HepG2 (cell line): Measurements from ENCODE around the gene CBX6. TPM values are rescaled to one million over a fixed set of nuclear protein-coding genes. Genes with fewer than 3 reads are reported as not detected.

Experiments
- ATAC-seq: fragments of 200-7000 bp; cut with Tn5 transposase; 3 replicates; pipeline ENCODE4 v1.9.1; 2020; ENCODE audit warnings: mild to moderate bottlenecking, moderate library complexity
- BruUV-seq: library from RNA; stranded (reverse); fragments of 400-500 nt; replicated peaks from 2 replicates; lab custom pipeline; 2021; lab: Mats Ljungman, UMichigan
- CTCF ChIA-PET: fragments of 300-600 bp; formaldehyde crosslinking; extraction: SDS; loops from one replicate; lab custom pipeline; 2021; ENCODE audit warnings: low total read pairs, inconsistent platforms, low intra/inter-chr PET ratio; lab: Yijun Ruan, JAX
- POLR2A ChIA-PET: fragments of 350-600 bp; sonication (Branson Sonifier 250); formaldehyde crosslinking; loops from one replicate; lab custom pipeline; 2020; ENCODE audit warnings: antibody characterized with exemption, inconsistent platforms; lab: Yijun Ruan, JAX
- DNase-seq: peaks from one replicate; pipeline ENCODE4 v3.0.0-alpha.2; 2015; ENCODE audit warnings: low spot score
- FAIRE-seq: peaks from 3 replicates; lab custom pipeline; 2011; peaks lifted over from hg19 to GRCh38; lab: Jason Lieb, UNC
- H2AFZ ChIP-seq: one replicate; pipeline ENCODE4 v1.6.1; 2011; ENCODE audit warnings: low read length, inconsistent platforms
- H3K27ac ChIP-seq: fragments of 300-600 bp; 3 replicates; pipeline ENCODE4 v1.8.0; 2011; ENCODE audit warnings: mixed run types, mild to moderate bottlenecking, mixed read lengths, low read length, inconsistent platforms; ENCODE audit not compliant: insufficient read depth; ENCODE audit errors: extremely low read length
- H3K27me3 ChIP-seq, 2 experiments: fragments of 200-600 bp in 1 of 2; 2 replicates in 1 of 2; 3 replicates in 1 of 2; pipeline versions ENCODE4 v1.6.0 to v1.8.0; 2011; ENCODE audit warnings: low read length in 2 of 2, mild to moderate bottlenecking in 2 of 2, moderate library complexity in 2 of 2, inconsistent platforms in 1 of 2; ENCODE audit not compliant: insufficient read depth in 2 of 2, control insufficient read depth in 1 of 2
- H3K36me3 ChIP-seq, 2 experiments: fragments of 200-600 bp in 1 of 2; replicated peaks in 1 of 2; 2 replicates in 1 of 2; 3 replicates in 1 of 2; pipeline versions ENCODE4 v1.5.1 to v1.8.0; 2011; ENCODE audit warnings: low read length in 2 of 2, inconsistent platforms in 1 of 2; ENCODE audit not compliant: insufficient read depth in 2 of 2, control insufficient read depth in 1 of 2
- H3K4me1 ChIP-seq: 2 replicates; pipeline ENCODE4 v1.5.1; 2012; ENCODE audit warnings: low read length, inconsistent platforms; ENCODE audit not compliant: insufficient read depth
- H3K4me2 ChIP-seq: 2 replicates; pipeline ENCODE4 v1.6.0; 2011; ENCODE audit warnings: low read depth, low read length, inconsistent platforms
- H3K4me3 ChIP-seq, 3 experiments: fragments of 200-600 bp in 1 of 3; sonication (generic), shearing (Covaris generic) in 1 of 3; replicated peaks in 1 of 3; 2 replicates each; pipeline ENCODE4 v1.5.1; 2011 to 2016; ENCODE audit warnings: low read length in 3 of 3, inconsistent platforms in 2 of 3, low read depth in 2 of 3, mild to moderate bottlenecking in 2 of 3, control low read depth in 1 of 3, mixed read lengths in 1 of 3; ENCODE audit not compliant: insufficient read depth in 1 of 3
- H3K79me2 ChIP-seq: one replicate; pipeline ENCODE4 v1.6.1; 2011; ENCODE audit warnings: low read length, inconsistent platforms; ENCODE audit not compliant: insufficient read depth
- H3K9ac ChIP-seq: 2 replicates; pipeline ENCODE4 v1.6.0; 2011; ENCODE audit warnings: mild to moderate bottlenecking, low read depth, low read length, inconsistent platforms; ENCODE audit not compliant: insufficient read depth
- H3K9me3 ChIP-seq: 2 replicates; pipeline ENCODE4 v1.5.1; 2012; ENCODE audit warnings: mild to moderate bottlenecking, low read length
- H4K20me1 ChIP-seq: 2 replicates; pipeline ENCODE4 v1.6.0; 2011; ENCODE audit warnings: inconsistent platforms, mild to moderate bottlenecking, low read length, moderate library complexity; ENCODE audit not compliant: insufficient read depth
- ARNT ChIP-seq: fragments of 450-650 bp; IDR thresholded peaks from 2 replicates; pipeline ENCODE4 v1.6.1; 2017
- CAMTA2 ChIP-seq: sonication (generic); formaldehyde crosslinking; IDR thresholded peaks from 2 replicates; pipeline ENCODE4 v1.4.0; 2020; ENCODE audit warnings: mild to moderate bottlenecking, missing genetic modification reagents, borderline replicate concordance
- MAFF ChIP-seq: IDR thresholded peaks from 2 replicates; pipeline ENCODE4 v1.6.1; 2011; ENCODE audit warnings: low read depth, low read length, improper control_type of control experiment
- MYNN ChIP-seq: sonication (generic); formaldehyde crosslinking; IDR thresholded peaks from 2 replicates; pipeline ENCODE4 v1.4.0; 2020; ENCODE audit warnings: mild to moderate bottlenecking, low read depth, missing genetic modification reagents
- NAIF1 ChIP-seq: sonication (generic); formaldehyde crosslinking; IDR thresholded peaks from 2 replicates; pipeline ENCODE4 v1.5.0; 2020; ENCODE audit warnings: mild to moderate bottlenecking, missing genetic modification reagents, borderline replicate concordance
- XRCC5 ChIP-seq: fragments of 200-400 bp; formaldehyde crosslinking; optimal IDR thresholded peaks from 2 replicates; pipeline ENCODE3; 2017; ENCODE audit warnings: mild to moderate bottlenecking, low read length
- ZBTB3 ChIP-seq: sonication (generic); formaldehyde crosslinking; IDR thresholded peaks from 2 replicates; pipeline ENCODE4 v1.4.0; 2020; ENCODE audit warnings: low read depth, mild to moderate bottlenecking, moderate library complexity, missing genetic modification reagents, borderline replicate concordance
- ZNF232 ChIP-seq: sonication (generic); formaldehyde crosslinking; IDR thresholded peaks from 2 replicates; pipeline ENCODE4 v1.4.0; 2020; ENCODE audit warnings: missing genetic modification reagents, borderline replicate concordance
- ZNF337 ChIP-seq: sonication (generic); formaldehyde crosslinking; IDR thresholded peaks from 2 replicates; pipeline ENCODE4 v1.5.1; 2020; ENCODE audit warnings: missing genetic modification reagents, low read depth, mild to moderate bottlenecking, borderline replicate concordance
- ZNF510 ChIP-seq: sonication (generic); formaldehyde crosslinking; IDR thresholded peaks from 2 replicates; pipeline ENCODE4 v1.4.0; 2020; ENCODE audit warnings: low read depth, mild to moderate bottlenecking, missing genetic modification reagents
- ZNF563 ChIP-seq: sonication (generic); formaldehyde crosslinking; IDR thresholded peaks from 2 replicates; pipeline ENCODE4 v1.8.0; 2022; ENCODE audit warnings: mild to moderate bottlenecking, moderate library complexity, missing genetic modification reagents
- WGBS: methylation state at CpG from one replicate; pipeline ENCODE4 v1.1.6; 2017; ENCODE audit warnings: low lambda C conversion rate; 5-methylcytosine and 5-hydroxymethylcytosine counted together
- in situ Hi-C: cut with HindIII; loops from 2 replicates; pipeline ENCODE4 v1.10.0; 2017; ENCODE audit warnings: low pct_unique_long_range_greater_than_20kb; ENCODE audit not compliant: extremely low pct_ligation_motif_present
- intact Hi-C: fragments of 100-400 bp; cut with micrococcal nuclease; formaldehyde crosslinking; loops from one replicate; pipeline ENCODE4 v1.10.0; 2022; ENCODE audit not compliant: unreplicated experiment
- polyA plus RNA-seq, 8 experiments: library from polyadenylated mRNA; depleted of rRNA in 3 of 8; stranded (reverse) in 7 of 8; unstranded in 1 of 8; fragments of >200 nt; fragmentation: Illumina TruSeq in 4 of 8; extraction: Trizol in 4 of 8; gene quantifications; 2 replicates each; pipeline versions ENCODE4 v1.2.1 to v1.2.3, GENCODE V29; 2011 to 2016; ENCODE audit warnings: low read depth in 4 of 8, missing spikeins in 1 of 8, mixed read lengths in 1 of 8; ENCODE audit not compliant: insufficient read depth in 1 of 8
- total RNA-seq, 5 experiments: library from RNA; depleted of rRNA; stranded (reverse); fragments of >200 nt; fragmentation: Illumina TruSeq; extraction: Trizol; gene quantifications; 2 replicates each; pipeline ENCODE4 v1.2.3, GENCODE V29; 2016; ENCODE audit warnings: low read depth in 1 of 5
- TF ChIP-seq, protein P1 (sequence below): sonication (generic); formaldehyde crosslinking; conservative IDR thresholded peaks from 2 replicates; pipeline ENCODE4 v1.8.0; 2022; ENCODE audit warnings: low read depth, missing genetic modification reagents
- TF ChIP-seq, protein P2 (sequence below), 2 experiments: fragments of 450-650 bp in 1 of 2; sonication (generic) in 1 of 2; formaldehyde crosslinking in 1 of 2; IDR thresholded peaks; 2 replicates each; pipeline versions ENCODE4 v1.6.1 to v1.8.0; 2016 to 2022; ENCODE audit warnings: antibody characterized with exemption in 1 of 2, mild to moderate bottlenecking in 1 of 2, missing genetic modification reagents in 1 of 2

CBX6 gene
- total and polyA plus RNA-seq, 2 of the 13 experiments (the other 11 are each of a cell fraction or from before 2014, with no cell fraction given) = 1.7 to 6.5 TPM

DNA sequence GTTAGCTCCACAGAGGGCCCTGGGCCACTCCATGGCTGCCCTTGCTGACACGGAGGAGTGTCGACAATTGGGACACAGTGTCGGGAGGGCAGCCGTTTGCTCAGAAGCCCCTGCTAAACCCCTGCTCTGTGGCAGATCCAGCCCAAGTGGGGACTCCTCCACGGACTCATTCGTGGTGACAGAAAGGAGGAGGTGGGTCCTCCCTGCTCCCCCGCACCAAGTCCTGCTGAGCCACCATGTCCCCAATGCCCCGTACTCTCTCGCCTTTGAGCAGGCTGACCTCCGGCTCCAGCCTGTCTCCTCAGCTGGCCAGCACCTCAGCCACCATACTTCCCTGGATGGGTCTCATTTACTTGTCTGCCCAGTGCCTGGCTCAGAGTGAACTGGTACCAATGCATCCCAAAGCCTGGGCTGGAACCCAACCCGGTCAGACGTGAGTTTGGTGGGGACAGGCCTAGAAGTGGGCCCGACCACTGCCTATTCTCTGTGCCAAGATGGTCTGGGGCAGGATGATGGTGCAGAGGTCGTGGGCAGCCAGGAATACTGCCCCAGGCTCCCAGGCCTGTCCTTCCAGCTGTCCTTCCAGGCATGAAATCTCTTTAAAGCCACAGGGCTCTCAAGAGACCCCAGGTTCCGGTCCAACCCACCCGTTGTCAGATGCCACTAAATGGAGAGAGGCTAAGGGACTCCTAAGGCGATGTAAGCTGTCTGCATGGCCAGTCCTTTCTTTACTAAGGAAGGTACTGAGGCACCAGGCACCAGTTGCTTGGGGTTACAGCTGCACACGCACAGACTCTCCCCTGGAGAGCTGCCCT, 4.3 kb downstream of the CBX6 start:
- peaks cover 3% of the 10 kb centered on the region; the same call in 1 of the 2 replicates for H4K20me1 ChIP-seq
- no TSS peak for BruUV-seq
- intact Hi-C loops = no loop called here
- no peaks in the 10 kb centered on the region for H3K79me2 ChIP-seq
- ATAC-seq (no peak), FAIRE-seq (no peak), DNase-seq (no peak)
- no peak overlapping the region for H2AFZ ChIP-seq
- ChIA-PET CTCF (no interaction called here), POLR2A (no interaction called here)
- no peak overlapping the region for H3K27ac ChIP-seq
- WGBS = 98% methylated on average over 12 of the region's 18 CpGs
- H3K4me2 ChIP-seq = no peak overlapping the region
- no peaks in the 10 kb centered on the region; a peak in 1 of 5 replicates for H3K36me3 ChIP-seq
- in situ Hi-C loops = no loop called here
- no peaks in the 10 kb centered on the region for H3K9me3 ChIP-seq
- H3K27me3 ChIP-seq = peaks cover 0 to 3% of the 10 kb centered on the region in 2 experiments; a peak in 2 of 5 replicates
- H3K4me3 ChIP-seq = no peak overlapping the region
- H3K9ac ChIP-seq = no peak overlapping the region
- H3K4me1 ChIP-seq = peaks cover 26% of the 10 kb centered on the region
- TF ChIP-seq ZBTB3 (CRISPR knock-in tag) = no peak
- TF ChIP-seq, protein P1, sequence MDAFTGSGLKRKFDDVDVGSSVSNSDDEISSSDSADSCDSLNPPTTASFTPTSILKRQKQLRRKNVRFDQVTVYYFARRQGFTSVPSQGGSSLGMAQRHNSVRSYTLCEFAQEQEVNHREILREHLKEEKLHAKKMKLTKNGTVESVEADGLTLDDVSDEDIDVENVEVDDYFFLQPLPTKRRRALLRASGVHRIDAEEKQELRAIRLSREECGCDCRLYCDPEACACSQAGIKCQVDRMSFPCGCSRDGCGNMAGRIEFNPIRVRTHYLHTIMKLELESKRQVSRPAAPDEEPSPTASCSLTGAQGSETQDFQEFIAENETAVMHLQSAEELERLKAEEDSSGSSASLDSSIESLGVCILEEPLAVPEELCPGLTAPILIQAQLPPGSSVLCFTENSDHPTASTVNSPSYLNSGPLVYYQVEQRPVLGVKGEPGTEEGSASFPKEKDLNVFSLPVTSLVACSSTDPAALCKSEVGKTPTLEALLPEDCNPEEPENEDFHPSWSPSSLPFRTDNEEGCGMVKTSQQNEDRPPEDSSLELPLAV = no peak
- TF ChIP-seq MAFF = no peak
- TF ChIP-seq ZNF337 (CRISPR knock-in tag) = no peak
- TF ChIP-seq MYNN (CRISPR knock-in tag) = no peak
- no peak for TF ChIP-seq ZNF510 (CRISPR knock-in tag)
- no peak for TF ChIP-seq NAIF1
- TF ChIP-seq, protein P2, sequence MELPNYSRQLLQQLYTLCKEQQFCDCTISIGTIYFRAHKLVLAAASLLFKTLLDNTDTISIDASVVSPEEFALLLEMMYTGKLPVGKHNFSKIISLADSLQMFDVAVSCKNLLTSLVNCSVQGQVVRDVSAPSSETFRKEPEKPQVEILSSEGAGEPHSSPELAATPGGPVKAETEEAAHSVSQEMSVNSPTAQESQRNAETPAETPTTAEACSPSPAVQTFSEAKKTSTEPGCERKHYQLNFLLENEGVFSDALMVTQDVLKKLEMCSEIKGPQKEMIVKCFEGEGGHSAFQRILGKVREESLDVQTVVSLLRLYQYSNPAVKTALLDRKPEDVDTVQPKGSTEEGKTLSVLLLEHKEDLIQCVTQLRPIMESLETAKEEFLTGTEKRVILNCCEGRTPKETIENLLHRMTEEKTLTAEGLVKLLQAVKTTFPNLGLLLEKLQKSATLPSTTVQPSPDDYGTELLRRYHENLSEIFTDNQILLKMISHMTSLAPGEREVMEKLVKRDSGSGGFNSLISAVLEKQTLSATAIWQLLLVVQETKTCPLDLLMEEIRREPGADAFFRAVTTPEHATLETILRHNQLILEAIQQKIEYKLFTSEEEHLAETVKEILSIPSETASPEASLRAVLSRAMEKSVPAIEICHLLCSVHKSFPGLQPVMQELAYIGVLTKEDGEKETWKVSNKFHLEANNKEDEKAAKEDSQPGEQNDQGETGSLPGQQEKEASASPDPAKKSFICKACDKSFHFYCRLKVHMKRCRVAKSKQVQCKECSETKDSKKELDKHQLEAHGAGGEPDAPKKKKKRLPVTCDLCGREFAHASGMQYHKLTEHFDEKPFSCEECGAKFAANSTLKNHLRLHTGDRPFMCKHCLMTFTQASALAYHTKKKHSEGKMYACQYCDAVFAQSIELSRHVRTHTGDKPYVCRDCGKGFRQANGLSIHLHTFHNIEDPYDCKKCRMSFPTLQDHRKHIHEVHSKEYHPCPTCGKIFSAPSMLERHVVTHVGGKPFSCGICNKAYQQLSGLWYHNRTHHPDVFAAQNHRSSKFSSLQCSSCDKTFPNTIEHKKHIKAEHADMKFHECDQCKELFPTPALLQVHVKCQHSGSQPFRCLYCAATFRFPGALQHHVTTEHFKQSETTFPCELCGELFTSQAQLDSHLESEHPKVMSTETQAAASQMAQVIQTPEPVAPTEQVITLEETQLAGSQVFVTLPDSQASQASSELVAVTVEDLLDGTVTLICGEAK (IDR thresholded peaks at IDR 0.05) = no peak
- TF ChIP-seq, protein P2 (CRISPR knock-in tag; IDR thresholded peaks at IDR 0.05) = no peak
- TF ChIP-seq ZNF563 (CRISPR knock-in tag) = no peak
- no peak for TF ChIP-seq XRCC5
- no peak for TF ChIP-seq CAMTA2 (CRISPR knock-in tag)
- no peak for TF ChIP-seq ARNT
- TF ChIP-seq ZNF232 = no peak
